Amniotic epithelial cell (primary cell): ENCODE measurements around the gene MTFMT.
"Not testable (repeated sequence)": the region's sequence is repeated elsewhere in the genome, so short reads cannot be mapped to it uniquely, and the experiment has no call there.

ENCODE experiments used
- DNase-seq: peaks from one replicate; pipeline ENCODE4 v3.0.0-alpha.2; 2010; ENCODE audit warnings: low read depth

The MTFMT gene

DNA sequence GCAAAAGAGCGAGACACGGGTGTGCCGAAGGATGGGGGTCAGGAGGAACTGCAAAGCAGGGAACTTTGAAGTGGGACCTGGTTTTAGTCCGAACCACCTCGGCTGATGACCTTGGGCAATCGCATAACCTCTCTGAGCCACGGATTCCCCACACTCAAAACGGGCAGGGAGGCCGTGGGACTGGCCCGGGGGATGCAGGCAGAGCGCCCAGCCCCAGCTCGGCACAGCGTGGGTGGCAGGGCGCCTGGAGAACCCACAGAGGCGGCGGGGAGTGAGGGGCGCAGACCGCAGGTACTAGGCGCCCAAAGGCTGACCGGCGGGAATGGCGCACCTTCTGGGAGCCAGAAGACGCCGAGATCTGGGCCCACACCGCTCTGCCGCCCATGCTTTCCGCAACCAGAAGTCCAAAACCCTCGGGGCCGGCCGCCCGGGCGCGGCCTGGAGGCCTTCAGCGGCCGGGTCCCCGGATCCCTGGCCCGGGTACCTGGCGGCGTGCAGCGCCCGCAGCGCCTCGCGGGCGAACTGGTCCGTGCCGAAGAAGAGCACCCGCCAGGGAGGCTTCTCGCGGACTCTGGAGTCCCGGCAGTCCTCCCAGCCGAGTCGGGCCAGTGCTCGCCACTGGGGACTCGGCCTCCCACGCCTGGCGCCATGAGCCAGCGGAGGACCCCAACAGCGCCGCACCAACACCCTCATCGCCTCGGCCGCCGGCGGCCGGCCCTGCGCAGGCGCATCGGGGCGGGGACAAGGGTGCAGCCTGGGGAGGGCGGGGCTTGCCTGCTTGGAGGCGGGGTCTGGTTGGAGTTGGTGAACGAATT is at the start of gene MTFMT:
Gene MTFMT (minus strand): TSS at position 719 of the 815 bp plus-strand sequence. CDS start 26 bp downstream, at position 693.
- peak; percentile 60 for DNase-seq

GRCh38 chr15:65077981-65078352 is 48.5 kb upstream of the MTFMT start:
- no peak for DNase-seq

DNA sequence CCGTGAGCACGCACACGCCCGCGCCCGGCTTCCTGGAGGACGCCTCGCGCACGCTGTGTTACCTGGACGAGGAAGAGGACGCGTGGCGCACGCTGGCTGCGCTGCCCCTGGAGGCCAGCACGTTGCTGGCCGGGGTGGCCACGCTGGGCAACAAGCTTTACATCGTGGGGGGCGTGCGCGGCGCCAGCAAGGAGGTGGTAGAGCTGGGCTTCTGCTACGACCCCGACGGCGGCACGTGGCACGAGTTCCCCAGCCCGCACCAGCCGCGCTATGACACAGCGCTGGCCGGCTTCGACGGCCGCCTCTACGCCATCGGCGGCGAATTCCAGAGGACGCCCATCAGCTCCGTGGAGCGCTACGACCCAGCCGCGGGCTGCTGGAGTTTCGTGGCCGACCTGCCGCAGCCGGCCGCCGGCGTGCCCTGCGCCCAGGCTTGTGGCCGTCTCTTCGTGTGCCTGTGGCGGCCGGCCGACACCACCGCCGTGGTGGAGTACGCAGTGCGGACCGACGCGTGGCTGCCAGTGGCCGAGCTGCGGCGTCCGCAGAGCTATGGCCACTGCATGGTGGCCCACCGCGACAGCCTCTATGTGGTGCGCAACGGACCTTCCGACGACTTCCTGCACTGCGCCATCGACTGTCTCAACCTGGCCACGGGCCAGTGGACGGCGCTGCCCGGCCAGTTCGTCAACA is 48.0 kb upstream of the MTFMT start:
- no peak for DNase-seq

DNA sequence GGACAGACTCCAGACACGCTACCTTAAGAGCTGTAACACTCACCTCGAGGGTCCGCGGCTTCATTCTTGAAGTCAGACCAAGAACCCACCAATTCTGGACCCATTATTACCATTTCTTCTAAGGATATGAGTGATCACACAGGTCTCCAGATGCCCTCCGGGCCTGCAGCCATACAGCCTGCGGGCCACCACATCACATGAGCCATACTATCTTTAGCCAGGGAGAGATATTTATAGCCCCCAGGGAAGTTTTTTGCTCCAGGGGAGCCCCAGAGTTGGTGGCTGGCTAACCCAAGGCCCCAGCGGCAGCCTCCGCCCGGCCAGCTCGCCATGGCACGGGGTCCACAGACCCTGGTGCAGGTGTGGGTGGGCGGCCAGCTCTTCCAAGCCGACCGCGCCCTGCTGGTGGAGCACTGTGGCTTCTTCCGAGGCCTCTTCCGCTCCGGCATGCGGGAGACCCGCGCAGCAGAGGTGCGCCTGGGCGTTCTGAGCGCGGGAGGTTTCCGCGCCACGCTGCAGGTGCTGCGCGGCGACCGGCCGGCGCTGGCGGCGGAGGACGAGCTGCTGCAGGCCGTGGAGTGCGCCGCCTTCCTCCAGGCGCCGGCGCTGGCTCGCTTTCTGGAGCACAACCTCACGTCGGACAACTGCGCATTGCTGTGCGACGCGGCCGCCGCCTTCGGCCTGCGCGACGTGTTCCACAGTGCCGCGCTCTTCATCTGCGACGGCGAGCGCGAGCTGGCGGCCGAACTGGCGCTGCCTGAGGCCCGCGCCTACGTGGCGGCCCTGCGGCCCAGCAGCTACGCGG is 47.2 kb upstream of the MTFMT start, which contains the start of gene KBTBD13:
Gene KBTBD13 (plus strand): TSS at position 261 of the 805 bp plus-strand sequence. CDS start 70 bp downstream, at position 331.
- DNase-seq, result no peak

DNA sequence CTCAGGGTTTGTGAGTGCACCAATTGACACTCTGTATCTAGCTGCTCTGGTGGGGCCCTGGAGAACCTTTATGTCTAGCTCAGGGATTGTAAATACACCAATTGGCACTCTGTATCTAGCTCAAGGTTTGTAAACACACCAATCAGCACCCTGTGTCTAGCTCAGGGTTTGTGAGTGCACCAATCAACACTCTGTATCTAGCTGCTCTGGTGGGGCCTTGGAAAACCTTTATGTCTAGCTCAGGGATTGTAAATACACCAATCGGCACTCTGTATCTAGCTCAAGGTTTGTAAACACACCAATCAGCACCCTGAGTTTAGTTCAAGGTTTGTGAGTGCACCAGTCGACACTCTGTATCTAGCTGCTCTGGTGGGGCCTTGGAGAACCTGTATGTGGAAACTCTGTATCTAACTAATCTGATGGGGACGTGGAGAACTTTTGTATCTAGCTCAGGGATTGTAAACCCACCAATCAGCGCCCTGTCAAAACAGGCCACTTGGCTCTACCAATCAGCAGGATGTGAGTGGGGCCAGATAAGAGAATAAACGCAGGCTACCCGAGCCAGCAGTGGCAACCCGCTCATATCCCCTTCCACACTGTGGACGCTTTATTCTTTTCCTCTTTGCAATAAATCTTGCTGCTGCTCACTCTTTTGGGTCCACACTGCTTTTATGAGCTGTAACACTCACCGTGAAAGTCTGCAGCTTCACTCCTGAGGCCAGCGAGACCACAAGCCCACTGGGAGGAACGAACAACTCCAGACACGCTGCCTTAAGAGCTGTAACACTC is 46.4 kb upstream of the MTFMT start:
- DNase-seq, result not testable (repeated sequence)

GRCh38 chr15:65074946-65075345 is 45.5 kb upstream of the MTFMT start:
- DNase-seq, result not testable (repeated sequence)

- DNase-seq, result no peak
These were observed 43.2 kb upstream of the MTFMT start for GRCh38 chr15:65072617-65073016.

- DNase-seq, result no peak
These were observed 42.6 kb upstream of the MTFMT start for GRCh38 chr15:65072027-65072426.

DNA sequence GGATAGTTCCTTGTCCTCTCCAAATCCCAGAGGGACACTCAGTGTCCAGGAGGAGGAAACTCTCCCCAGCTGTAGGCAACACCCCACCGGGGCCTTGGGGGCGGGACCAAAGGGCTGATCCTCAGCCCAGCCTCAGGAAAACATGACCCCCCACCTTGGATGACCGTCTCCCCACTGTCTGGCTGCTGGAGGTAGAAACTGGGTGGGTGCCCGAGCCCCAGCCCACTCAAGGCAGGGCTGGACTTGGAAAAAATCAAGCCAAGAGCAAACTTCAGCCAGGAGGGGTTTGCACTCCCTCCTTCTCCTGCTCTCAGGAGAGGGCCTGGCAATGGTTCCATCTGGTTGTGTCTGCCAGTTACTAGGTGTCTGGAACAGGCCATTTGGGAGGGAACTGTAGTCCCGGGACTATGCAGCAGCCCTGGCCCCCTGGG is 42.0 kb upstream of the MTFMT start:
- no peak for DNase-seq

GRCh38 chr15:65069779-65070546 is 40.5 kb upstream of the MTFMT start:
- no peak for DNase-seq

DNA sequence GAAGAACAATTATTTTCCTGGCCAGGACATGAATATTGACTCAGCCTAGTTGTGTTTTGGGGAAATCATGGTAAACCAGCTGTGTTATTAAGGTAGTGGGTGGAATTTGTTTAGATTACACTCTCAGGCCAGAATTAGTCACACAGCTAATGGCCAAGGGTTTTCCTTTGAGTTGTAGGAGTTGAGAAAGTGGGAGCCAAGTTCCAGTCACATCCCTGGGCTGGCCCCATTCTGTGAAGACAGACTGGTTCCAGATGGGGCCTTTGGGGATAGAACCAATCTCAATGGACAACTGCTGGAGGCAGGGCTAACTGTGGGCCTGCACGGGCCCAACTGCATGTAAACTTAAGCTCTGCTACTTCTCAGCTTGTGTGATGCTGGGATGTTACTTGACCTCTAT is 39.7 kb upstream of the MTFMT start:
- DNase-seq, result peak; percentile 74

DNA sequence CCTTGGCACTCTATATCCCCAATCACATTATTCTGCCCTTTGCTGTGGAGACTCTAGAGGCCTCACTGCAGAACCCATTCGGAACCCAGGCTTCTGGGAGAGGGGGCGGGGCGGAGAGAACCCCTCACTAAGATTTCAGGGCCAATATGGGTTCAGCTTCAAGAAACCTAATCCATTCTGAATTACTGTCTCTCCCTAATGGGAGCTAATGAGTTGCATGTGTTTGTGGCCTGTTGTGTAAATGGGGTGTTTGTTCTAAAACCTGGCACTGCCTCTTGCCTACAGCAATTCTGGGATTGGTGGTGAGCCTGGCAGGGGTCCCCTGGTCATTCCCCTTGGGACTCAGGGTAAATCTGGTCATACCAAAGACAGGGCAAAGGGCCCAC is 39.0 kb upstream of the MTFMT start:
- DNase-seq, result no peak

DNA sequence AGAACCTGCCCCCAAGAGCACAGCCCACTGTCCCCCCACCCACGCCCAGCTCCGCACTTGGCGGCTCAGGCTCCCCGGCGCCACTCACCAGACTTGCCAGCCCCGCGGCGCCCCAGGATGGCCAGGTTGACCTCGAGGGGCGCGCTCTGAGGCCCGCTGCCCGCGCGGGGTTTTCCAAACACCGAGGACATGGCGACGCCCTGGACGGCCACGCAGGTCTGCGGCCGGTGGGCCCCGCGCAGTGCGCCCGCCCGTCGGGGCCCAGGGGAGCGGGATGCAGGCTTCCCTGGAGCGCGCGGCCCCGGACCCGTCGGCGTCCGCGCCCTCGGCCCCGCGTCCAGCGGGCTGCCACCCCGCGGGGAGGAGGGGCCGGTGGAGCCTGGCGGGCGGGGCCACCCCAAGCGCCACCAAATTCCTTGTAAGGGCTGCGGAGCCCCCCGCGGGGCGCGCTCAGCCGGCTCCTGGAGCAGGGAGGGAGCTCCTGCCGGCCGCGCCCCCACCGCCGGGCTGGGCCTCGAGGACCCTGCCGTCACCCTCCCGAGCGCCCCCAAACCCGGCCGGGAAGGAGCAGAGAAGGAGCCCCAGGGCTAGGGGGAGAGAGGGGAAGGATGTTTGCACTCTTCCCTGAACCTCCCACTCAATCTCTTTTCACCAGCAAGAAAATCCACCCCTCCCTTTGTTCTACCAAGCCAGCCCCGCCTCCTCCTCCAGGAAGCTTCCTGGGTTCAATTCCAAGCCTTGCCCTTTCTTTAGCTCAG is 38.4 kb upstream of the MTFMT start, which contains the start of gene RASL12:
Gene RASL12 (minus strand): TSS at position 347 of the 758 bp plus-strand sequence. CDS start 156 bp downstream, at position 191.
- no peak for DNase-seq

- DNase-seq, result no peak
These were observed 37.8 kb upstream of the MTFMT start for GRCh38 chr15:65067317-65067644.

GRCh38 chr15:65066635-65067316 is 37.3 kb upstream of the MTFMT start:
- no peak for DNase-seq

- no peak for DNase-seq
These were observed 36.7 kb upstream of the MTFMT start for GRCh38 chr15:65066001-65066634.

- no peak for DNase-seq
These were observed 33.3 kb upstream of the MTFMT start for GRCh38 chr15:65062726-65063125.

GRCh38 chr15:65062061-65062460 is 32.6 kb upstream of the MTFMT start:
- DNase-seq, result no peak
